ENCODE data around the gene STX11.

STX11 gene

GRCh38 chr6:144156991-144157390, 6.7 kb downstream of the STX11 start:
- Histone ChIP-seq H3K4me1 (no peaks in the 10 kb centered on the region), H3K4me3 (ENCODE audit: low read depth, low read length) (no peak overlapping the region), H3K27me3 (peaks cover 9% of the 10 kb centered on the region), H3K36me3 (no peaks in the 10 kb centered on the region), H3K9me3 (no peaks in the 10 kb centered on the region)
- DNase-seq, result no peak
- no peak for TF ChIP-seq CTCF (IDR thresholded peaks at IDR 0.05; ENCODE audit: low read depth, low read length)

- no peak for TF ChIP-seq CTCF (IDR thresholded peaks at IDR 0.05; ENCODE audit: low read depth, low read length)
- Histone ChIP-seq H3K4me1 (no peaks in the 10 kb centered on the region), H3K36me3 (no peaks in the 10 kb centered on the region), H3K4me3 (ENCODE audit: low read depth, low read length) (no peak overlapping the region), H3K9me3 (no peaks in the 10 kb centered on the region), H3K27me3 (peaks cover 9% of the 10 kb centered on the region)
- no peak for DNase-seq
These were observed 7.8 kb downstream of the STX11 start for GRCh38 chr6:144158133-144158532.

- Histone ChIP-seq H3K36me3 (no peaks in the 10 kb centered on the region), H3K27me3 (peaks cover 9% of the 10 kb centered on the region), H3K4me1 (no peaks in the 10 kb centered on the region), H3K9me3 (no peaks in the 10 kb centered on the region), H3K4me3 (ENCODE audit: low read depth, low read length) (no peak overlapping the region)
- no peak for TF ChIP-seq CTCF (IDR thresholded peaks at IDR 0.05; ENCODE audit: low read depth, low read length)
- DNase-seq, result no peak
These were observed 8.9 kb downstream of the STX11 start for GRCh38 chr6:144159223-144159622.

GRCh38 chr6:144159742-144160141, 9.4 kb downstream of the STX11 start:
- no peak for DNase-seq
- no peak for TF ChIP-seq CTCF (IDR thresholded peaks at IDR 0.05; ENCODE audit: low read depth, low read length)
- H3K4me3 ChIP-seq (ENCODE audit: low read depth, low read length), result no peak overlapping the region
- H3K36me3 ChIP-seq, result no peaks in the 10 kb centered on the region
- peaks cover 9% of the 10 kb centered on the region for H3K27me3 ChIP-seq
- no peaks in the 10 kb centered on the region for H3K4me1 ChIP-seq
- H3K9me3 ChIP-seq, result no peaks in the 10 kb centered on the region

- Histone ChIP-seq H3K4me1 (no peaks in the 10 kb centered on the region), H3K27me3 (peaks cover 9% of the 10 kb centered on the region), H3K36me3 (no peaks in the 10 kb centered on the region), H3K9me3 (no peaks in the 10 kb centered on the region), H3K4me3 (ENCODE audit: low read depth, low read length) (no peak overlapping the region)
- no peak for DNase-seq
- no peak for TF ChIP-seq CTCF (IDR thresholded peaks at IDR 0.05; ENCODE audit: low read depth, low read length)
These were observed 10.2 kb downstream of the STX11 start for GRCh38 chr6:144160431-144161005.

- TF ChIP-seq CTCF (IDR thresholded peaks at IDR 0.05; ENCODE audit: low read depth, low read length), result no peak
These were observed 11.7 kb downstream of the STX11 start for GRCh38 chr6:144161975-144162374.

More at GRCh38 chr6:144161975-144162374, 11.7 kb downstream of the STX11 start:
- H3K36me3 ChIP-seq, result no peaks in the 10 kb centered on the region
- H3K27me3 ChIP-seq, result peaks cover 9% of the 10 kb centered on the region
- H3K4me3 ChIP-seq (ENCODE audit: low read depth, low read length), result no peak overlapping the region
- H3K4me1 ChIP-seq, result no peaks in the 10 kb centered on the region
- no peaks in the 10 kb centered on the region for H3K9me3 ChIP-seq
- no peak for DNase-seq

All from BE2C (cell line).